HG03432 (cell line): ENCODE measurements around the gene CCDC150.
"Not testable (repeated sequence)": the region's sequence is repeated elsewhere in the genome, so short reads cannot be mapped to it uniquely, and the experiment has no call there.

ENCODE experiments used
- ATAC-seq: cut with Tn5 transposase; IDR thresholded peaks from one replicate; pipeline ENCODE4 v1.9.1; 2021; ENCODE audit warnings: mild to moderate bottlenecking, moderate library complexity; ENCODE audit not compliant: unreplicated experiment

CCDC150 gene

DNA sequence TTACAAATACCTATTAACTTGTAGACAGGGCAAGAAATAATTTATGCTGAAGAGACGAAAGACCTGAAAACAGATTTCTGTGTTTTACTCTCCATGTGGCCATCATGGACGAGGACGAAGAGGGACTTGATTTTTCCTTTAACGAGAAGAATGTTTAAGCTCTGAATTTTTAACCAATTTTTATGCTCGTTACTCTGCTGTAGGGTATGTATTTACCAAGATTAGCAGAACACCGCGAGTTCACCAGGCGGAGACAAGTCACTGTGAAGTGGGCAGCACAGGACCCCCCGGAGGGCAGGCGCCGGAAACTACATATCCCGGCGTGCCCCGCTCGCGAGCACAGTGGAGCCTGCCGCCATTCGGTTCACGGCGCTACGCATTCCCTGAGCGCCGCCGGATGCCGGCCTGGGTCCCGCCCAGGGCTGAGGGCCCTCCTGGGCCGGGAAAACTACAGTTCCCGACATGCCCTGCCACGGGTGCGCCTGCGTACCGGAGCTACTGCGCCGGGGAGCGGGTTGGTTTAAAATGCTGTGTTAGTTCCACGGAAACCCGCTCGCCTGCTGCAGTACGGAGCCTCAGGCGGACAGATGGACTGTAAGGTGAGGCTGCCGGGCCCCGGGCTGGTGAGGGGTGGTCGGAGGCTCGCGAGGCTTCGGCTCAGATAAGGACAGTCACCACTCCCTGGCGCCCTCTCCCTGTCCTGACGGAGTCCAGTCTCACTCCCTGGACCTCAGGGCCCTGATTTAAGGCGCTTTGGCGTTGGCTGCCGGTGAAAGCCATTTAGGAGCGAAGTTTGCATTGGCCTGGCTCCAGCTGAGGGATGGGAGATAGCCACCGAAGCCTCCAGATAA lies at the start of gene CCDC150:
Gene CCDC150 (plus strand): TSS at position 536 of the 851 bp plus-strand sequence. CDS start 52 bp downstream, at position 588.
- peak; percentile 100 for ATAC-seq

DNA sequence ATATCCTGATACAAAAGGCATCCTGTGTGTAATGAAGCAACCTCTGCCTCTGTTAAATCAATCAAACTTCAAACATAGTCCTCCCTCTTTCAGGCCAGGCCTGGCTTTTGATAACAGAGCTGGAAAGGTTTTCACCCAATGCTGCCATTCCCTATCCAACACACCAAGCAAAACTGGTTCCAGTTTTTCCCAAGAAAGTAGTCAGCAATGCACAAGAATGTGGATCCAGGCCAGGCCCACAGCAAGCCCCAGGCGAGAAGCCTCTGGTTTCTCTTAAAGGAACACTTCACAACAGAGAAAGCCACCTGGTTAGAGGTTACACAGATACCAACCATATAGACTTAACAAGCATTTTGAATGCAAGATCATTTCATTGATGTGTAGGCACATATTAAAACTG lies 49.2 kb upstream of the CCDC150 start:
- no peak for ATAC-seq

DNA sequence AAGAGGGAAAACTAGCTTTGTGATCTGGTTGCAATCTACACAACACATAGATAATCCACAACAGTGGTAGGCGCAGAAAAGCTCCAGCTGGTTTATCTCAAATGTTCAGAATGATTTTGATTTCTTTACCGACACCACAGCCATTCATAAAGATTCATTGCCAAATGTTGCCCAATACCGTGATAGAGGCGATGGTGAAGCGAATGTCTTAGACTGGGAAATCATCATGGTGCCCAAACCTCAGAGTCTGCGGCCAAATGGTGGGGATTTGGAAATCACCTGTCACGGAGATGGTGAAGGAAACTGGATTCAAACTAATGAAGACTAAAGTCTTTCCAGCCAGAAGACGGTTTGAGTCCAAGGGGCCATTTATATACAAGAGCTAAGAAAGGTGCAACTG lies 48.5 kb upstream of the CCDC150 start:
- no peak for ATAC-seq

DNA sequence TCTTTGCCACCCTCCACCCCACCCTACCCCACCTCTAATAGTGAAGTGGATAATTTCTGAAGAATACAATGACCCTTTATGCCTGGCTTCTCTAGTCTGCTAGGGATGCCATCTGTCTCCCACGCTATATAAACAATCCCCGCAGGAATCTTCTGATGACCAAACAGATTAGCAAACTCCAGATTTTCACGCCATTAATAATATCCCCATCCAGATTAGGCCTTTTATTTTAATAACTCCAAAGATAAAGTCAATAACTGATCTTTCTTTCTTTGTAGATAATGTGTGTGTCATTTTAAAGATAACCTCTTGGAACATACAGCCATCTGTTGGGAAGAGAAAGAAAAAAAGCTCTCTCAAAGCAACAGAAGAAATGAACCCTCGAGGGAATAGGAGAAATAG lies 47.9 kb upstream of the CCDC150 start:
- ATAC-seq = no peak

DNA sequence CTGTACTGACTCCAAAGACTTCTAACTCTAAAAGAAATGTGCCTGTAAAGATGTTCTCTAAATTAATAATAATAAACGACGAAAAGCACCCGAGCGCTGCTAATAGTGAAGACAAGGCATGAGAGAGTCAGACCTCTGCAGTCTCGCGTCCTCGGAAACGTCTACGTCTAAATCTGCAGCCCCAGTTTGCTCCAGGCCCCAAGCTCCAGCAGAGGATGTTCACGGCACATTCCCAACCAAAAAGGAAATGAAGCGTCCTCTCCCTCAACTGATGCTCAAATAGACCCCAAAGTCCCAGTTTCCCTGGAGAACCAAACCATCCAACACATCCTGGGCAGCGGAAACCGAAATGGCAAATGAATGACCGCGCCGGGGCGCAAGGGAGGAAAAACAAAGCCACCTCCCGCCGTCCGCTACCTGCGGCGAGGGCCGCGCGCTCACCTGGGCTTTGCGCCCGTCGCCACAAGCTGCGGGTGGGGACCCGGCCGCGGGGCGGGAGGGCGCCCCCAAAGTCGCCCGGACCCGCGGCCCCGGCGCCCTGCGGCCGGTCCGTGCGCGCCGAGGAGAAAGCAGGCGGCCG lies 47.1 kb upstream of the CCDC150 start:
- peak; percentile 18 for ATAC-seq

DNA sequence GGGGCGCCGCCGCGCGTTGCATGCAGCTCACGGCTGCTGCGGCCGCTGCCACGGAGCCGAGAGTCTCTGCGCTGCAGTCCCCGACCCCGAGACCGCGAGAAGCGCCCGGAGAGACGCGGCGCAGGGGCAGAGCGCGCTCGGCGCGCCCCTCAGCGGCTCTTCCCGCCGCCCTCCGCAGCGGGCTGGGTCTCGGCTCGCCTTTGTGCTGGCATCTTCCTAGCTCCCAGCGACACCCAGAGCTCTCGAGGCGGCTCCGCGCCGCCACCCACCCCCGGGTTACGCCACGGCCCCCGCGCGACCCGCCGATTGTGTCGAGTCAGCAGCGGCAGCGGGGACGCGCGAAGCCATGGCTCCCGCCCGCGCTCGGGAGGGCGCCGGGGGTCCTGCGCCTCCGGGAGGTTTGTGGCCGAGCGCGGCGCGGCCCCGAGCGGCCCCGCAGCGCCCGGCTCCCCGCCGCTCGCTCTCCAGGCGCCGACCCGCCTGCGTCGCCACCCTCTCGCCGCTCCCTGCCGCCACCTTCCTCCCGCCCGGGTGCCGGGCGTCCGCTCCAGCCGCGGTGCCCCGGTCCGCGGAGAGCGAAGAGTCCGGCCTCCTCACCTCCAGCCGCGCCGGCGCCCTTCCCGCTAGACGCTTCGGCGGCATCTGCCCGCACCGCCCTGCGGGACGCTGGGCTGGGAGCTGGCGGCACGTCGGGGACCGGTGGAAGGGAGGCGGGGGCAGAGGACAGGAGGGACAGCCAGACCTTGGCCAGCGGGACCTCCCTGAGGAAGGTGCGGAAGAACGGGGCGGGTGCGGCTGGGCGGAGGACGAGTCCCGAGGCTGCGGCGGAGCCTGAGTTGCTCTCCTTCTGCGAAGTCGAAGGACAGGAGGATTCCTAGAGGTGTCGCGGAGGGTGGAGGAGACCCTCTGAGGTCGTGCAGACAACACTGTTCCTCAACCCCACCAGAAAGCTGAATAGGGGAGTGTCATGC lies 46.3 kb upstream of the CCDC150 start, which contains the start of gene HECW2:
Gene HECW2 (minus strand): TSS at position 644 of the 971 bp plus-strand sequence.
- ATAC-seq = peak; percentile 80

DNA sequence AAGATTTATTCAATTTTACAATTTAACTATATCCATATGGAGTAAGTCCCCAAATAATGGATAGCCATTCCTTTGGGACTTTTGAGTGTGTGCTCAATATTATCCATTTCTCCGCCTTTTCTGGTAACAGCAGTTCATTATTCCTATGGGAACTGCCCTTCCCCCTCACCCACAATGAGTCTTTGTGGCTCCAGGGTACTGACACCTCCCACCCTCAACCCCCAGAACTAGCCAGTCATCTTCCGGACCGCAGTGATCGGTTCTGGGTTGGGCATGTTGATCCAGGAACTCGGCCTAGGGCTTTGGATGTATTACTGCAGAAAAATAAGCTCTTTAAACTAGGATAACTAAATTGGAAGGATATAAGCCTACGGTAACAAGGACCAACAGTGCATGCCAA lies 45.4 kb upstream of the CCDC150 start:
- no peak for ATAC-seq

DNA sequence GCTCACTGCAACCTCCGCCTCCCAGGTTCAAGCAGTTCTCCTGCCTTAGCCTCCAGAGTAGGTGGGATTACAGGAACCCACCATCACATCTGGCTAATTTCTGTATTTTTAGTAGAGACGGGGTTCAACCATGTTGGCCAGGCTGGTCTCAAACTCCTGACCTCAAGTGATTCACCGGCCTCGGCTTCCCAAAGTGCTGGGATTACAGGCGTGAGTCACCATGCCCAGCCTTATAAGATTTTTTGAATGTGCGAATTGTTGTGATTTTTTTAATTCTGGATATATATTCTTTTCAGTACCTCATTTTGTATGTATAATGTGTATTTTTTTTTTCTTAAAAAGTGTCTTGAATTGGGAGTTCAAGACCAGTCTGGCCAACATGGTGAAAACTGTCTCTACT lies 42.0 kb upstream of the CCDC150 start:
- no peak for ATAC-seq

DNA sequence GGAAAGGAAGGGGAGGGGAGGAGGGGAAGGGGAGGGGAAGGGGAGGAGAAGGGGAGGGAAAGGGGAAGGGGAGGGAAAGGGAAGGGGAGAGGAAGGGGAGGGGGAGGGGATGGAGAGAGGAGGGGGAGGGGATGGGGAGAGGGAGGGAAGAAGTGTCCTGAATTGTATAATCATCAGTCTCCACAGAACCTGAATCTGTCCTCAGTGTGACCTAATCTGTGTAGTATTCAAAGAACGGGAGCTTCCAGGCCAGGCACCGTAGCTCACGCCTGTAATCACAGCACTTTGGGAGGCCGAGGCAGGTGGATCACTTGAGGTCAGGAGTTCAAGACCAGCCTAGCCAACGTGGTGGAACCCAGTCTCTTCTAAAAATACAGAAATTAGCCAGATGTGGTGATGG lies 41.1 kb upstream of the CCDC150 start:
- no peak for ATAC-seq

DNA sequence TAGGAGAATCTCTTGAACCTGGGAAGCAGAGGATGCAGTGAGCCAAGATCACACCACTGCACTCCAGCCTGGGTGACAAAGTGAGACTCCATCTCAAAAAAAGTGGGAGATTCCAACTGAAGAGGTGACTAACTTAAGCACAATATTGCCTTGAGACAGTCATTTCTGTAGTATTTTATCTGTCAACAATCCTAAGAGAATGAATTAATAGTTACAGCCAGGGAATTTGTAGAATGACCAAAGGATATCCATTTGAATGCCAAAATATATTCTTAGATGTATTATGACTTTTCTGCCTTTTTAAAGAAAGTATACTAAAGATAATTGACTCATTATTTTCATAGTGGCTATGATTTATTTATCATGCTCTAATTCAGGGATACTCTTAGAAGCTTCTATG lies 40.7 kb upstream of the CCDC150 start:
- ATAC-seq = no peak

DNA sequence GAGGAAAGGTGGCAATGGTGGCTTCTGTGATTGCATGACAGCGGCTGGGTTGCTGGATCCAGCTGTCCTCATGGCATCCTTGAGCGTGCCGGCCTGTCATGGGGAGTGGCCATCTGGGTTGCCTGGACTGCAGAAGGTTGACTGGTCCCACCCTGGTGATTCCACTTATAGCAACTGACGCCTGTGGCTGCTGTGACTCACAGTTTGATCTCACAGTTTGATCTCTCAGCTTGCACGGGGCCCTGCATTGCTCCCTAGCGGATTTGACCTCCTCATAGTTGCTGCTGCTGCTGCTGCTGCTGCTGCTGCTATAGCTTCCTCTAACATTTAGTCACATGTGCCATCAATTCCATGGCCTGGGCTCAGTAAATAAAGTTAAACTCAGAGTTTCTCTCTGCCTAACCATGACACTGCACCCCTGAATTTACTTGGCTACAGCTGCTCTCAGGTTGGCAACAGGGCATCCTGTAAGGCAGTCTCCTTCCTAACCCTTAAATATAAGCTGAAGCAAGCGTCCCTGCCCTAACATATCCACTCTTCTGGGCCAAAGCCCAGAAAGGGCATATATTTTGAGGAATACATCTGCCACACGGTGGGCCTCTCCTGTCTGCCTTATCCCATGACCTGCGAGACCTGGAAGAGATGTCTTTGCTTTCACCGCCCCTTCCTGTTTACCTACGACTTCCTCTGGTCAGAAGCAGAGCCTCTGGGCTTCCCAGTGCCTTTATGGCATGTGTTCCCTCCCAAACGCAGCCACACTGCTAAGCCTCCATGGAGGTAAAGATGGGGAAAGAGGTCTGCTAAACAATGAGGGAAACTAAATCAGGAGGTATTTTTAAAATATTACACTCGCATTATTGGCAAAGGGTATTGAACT lies 37.8 kb upstream of the CCDC150 start:
- no peak for ATAC-seq

DNA sequence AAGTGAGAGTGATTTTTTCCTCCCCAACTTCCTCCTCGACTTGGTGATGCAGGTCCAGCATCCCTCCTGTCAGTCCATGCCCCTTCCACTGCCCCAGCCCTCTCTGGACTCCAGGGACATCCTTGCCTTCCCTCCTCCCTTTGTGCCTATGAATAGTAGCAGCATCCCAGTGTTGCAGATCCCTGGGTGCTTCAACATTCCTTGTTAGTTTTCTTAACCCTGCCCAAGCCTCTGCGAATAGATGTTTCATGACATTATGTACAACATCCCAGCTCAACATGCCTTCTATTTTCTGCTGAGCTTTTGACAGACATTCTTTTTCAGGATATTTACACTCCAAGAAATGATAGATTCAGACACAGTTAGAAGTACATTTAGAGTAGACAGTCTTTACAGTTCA lies 35.3 kb upstream of the CCDC150 start:
- no peak for ATAC-seq

DNA sequence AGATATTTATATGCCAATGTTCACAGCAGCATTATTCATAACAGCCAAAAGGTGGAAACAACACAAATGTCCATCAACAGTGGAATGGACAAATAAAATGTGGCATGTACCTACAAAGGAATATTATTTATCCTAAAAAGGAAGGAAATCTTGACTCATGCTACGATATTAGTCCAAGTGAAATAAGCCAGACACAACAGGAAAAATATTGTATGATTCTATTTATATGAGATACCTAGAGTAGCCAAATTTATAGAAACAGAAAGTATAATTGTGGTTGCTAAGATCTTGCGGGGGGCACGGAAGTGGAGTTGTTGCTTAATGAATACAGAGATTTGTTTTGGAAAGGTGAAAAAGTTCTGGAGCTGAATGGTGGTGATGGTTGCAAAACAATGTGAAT lies 33.0 kb upstream of the CCDC150 start:
- no peak for ATAC-seq

DNA sequence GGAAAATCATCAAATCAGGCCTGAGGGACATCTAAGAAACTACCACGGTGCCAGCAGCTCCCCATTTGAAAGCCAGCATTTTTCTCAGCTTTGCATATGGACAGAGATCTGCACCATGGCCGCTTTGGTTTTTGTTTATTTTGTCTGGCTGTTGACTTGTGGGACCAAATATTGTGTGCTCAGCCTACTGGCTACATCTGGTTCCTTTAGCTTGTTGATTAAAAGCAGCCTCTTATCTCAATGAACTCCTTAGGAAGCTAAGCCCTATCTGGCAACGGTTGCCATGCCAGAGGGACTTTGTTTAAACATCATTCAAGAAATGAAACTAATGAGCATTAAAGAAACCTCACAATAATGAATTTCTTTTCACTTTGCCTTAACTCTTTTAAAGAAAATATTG lies 32.4 kb upstream of the CCDC150 start:
- ATAC-seq = no peak

DNA sequence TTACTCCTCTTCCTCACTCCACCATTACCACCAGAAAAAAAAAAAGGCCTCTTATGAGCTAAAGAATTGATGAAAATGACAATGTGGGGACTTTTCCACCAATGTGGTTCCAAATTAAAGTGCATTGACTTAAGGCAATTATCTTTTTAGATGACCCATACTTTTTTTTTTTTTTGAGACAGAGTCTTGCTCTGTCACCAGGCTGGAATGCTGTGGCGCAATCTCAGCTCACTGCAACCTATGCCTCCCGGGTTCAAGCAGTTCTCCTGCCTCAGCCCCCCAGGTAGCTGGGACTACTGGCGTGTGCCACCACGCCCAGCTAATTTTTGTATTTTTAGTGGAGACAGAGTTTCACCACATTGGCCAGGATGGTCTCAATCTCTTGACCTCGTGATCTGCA lies 31.6 kb upstream of the CCDC150 start:
- not testable (repeated sequence) for ATAC-seq

DNA sequence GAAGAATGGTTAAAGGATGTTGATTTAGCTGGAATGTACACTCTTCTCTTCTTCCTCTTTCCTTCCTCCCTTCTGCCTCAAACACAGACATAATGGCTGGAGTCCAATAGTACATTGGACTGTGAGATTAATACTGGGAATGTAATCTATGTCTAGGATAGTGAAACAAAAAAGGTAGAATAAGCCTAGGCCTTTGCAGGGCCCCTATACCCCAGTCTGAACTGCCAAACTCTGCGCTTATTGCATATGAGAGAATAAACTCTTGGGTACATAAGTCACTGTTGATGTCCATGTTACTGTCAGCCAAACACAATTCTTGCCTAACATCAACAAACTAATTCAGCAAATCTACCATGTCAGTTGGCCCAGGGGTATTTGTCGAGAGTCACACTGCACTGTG lies 29.7 kb upstream of the CCDC150 start:
- ATAC-seq = no peak

DNA sequence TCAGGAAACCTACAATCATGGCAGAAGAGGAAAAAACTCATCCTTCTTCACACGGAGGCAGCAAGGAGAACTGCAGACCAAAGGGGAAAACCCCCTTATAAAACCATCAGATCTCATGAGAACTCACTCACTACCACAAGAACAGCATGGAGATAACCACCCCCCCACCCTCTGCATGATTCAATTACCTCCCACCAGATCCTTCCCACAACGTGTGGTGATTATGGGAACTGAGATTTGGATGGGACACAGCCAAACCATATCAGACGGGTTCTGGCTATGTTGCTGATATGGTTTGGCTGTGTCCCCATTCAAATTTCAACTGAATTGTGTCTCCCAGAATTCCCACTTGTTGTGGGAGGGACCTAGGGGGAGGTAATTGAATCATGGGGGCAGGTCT lies 28.7 kb upstream of the CCDC150 start:
- ATAC-seq = no peak

DNA sequence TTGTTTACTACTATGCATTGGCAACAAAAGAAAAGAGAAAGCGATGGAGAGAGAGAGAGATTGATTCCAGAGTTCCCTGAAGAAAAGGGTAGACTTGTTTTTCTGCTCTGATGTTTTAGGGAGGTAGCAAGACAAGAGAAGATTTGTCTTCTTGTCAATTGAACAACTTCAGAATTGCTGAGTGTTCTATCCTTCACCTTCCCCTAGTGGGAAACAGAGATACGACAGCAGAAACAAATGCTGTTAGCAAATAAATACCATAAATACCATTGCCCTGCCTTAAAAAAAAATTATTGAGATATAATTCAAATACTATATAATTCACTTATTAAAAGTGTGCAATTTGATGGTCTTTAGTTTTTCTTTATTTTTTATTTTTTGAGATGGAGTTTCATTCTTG lies 26.2 kb upstream of the CCDC150 start:
- ATAC-seq = no peak

DNA sequence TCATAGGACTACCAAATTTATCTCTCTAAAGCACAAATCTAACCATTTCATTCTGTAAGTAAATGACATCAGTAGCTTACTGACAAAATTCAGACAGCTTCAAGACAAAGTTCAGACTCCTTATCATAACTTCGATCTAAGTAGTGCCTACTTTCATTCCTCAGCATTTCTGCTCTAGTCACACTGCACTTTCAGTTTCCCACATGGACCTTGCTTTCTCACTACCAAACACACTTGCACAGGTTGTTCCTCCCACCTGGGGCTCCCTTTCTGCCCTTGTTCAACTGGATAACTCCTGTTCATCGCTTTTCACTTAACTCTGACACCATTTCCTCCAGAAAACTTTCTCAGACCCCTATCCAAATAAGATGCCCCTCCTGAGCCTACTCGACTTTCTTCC lies 22.1 kb upstream of the CCDC150 start:
- no peak for ATAC-seq

DNA sequence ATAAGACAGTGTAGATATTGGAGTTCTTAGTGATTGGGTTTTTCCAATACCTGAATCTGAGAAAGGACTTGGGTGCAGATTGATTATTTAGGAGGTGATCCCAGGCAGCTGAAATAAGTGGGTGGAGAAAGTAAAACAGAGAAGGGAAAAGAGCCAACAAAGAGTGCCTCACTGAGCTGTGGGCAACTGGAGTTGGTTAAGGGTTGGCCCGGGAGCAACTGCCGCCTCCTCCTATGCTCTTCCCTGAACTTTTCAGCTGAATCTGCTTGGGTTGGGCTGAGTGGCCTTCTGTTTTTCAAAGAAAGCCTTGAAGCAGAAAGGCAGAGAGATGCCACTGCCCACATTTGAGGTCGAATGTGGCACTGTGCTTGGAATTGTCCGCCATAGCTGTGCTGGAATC lies 20.9 kb upstream of the CCDC150 start:
- ATAC-seq = no peak
